T-helper 1 cell treated with Interleukin-12 subunit alpha and Interleukin-12 subunit beta and Interleukin-4 antibody, amounts not matched to agents 30 μg/mL and 1 μg/mL, for 36 hours (primary cell): Measurements from ENCODE around the gene LAMA4.

ENCODE experiments used
- H3K27ac Mint-ChIP-seq: one replicate; pipeline ENCODE4 v1.8.0; 2021; ENCODE audit warnings: mild to moderate bottlenecking, mixed read lengths
- H3K27me3 Mint-ChIP-seq: one replicate; pipeline ENCODE4 v1.8.0; 2021; ENCODE audit warnings: low read depth, mixed read lengths
- H3K36me3 Mint-ChIP-seq: one replicate; pipeline ENCODE4 v1.8.0; 2021; ENCODE audit warnings: low read depth, mixed read lengths
- H3K4me1 Mint-ChIP-seq: one replicate; pipeline ENCODE4 v1.8.0; 2021; ENCODE audit warnings: low read depth, mixed read lengths
- H3K4me3 Mint-ChIP-seq: one replicate; pipeline ENCODE4 v1.8.0; 2021; ENCODE audit warnings: mild to moderate bottlenecking, moderate library complexity, mixed read lengths
- H3K9me3 Mint-ChIP-seq: one replicate; pipeline ENCODE4 v1.8.0; 2021; ENCODE audit warnings: mixed read lengths

LAMA4 gene

DNA sequence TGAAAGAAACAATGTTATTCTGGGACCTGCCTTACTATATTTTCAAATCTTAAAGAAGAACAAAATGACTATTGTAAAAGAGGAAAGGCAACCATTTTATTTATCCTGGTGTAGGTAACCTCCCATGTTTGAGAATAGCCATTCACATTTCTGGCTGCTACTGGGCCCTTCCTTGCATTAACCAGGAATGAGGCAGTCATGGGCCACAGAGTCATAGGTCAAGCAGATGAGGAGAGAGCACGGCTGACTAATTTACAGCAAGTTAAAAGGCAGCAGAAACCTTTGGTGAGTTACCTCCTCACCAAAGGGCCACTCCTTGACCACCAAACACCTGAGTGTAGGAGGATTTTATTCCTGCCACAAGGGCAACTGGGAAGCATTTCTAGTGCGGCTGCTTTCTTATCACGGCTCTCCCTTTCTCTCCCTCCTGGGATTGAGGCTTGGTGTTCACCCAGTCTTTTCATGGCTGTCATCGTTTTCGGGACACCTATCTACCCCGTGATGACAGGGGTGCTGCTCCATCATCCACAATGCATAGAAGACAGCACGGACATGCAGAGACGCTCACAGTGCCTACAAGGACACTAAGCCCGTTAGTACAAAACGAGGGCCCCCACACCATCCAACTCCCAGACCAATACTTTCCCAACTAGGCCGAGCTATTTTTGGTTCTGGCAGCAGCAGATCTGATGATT lies 4.4 kb upstream of the LAMA4 start:
- peaks cover 7% of the 10 kb centered on the region for H3K4me1 Mint-ChIP-seq
- H3K27ac Mint-ChIP-seq = no peak overlapping the region
- no peaks in the 10 kb centered on the region for H3K36me3 Mint-ChIP-seq
- H3K27me3 Mint-ChIP-seq = peaks cover 34% of the 10 kb centered on the region
- no peak overlapping the region for H3K4me3 Mint-ChIP-seq
- no peaks in the 10 kb centered on the region for H3K9me3 Mint-ChIP-seq

DNA sequence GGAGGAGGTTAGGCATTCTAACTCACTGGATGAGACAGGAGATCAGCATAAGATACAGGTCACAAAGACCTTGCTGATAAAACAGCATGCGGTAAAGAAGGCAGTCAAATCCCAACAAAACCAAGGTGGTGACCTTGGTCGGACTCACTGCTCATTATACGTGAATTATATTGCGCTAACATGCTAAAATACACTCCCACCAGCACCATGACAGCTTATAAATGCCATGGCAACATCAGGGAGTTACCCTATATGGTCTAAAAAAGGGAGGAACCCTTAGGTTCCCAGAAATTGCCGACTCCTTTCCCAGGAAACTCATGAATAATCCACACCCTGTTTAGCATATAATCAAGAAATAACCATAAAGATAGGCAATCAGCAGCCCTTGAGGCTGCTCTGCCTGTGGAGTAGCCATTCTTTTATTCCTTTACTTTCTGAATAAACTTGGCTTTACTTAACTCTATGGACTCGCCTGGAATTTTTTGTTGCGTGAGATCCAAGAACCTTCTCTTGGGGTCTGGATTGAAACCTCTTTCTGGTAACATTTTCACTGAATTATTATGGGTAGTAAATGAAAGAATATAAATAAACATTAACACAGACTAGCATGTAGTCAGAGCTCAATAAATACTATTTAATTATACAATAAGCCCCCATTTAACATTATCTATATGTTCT lies 3.0 kb upstream of the LAMA4 start:
- peaks cover 12% of the 10 kb centered on the region for H3K4me1 Mint-ChIP-seq
- no peaks in the 10 kb centered on the region for H3K36me3 Mint-ChIP-seq
- peaks cover 43% of the 10 kb centered on the region for H3K27me3 Mint-ChIP-seq
- H3K4me3 Mint-ChIP-seq = no peak overlapping the region
- H3K27ac Mint-ChIP-seq = no peak overlapping the region
- H3K9me3 Mint-ChIP-seq = no peaks in the 10 kb centered on the region

DNA sequence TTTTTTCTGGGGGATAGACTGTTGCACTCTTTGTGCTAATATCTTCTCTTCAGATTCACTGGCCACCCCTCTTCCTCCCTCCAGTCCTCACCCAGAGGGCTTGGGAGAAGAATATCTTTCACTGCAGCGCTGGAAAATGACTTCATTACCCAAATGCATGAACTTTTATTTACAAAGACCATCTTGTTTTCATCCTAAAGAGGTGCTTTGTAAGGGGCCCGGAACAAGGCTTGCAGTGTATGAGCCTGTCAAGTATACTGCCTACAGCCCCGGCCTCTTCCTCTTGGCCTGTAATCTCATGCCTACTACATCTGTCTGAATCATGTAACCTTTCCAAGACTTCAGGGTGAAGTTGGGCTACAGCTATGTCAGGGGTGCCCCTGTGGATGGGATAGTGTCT lies 554 bp upstream of the LAMA4 start:
- H3K4me3 Mint-ChIP-seq = peak overlapping the region; percentile 77
- H3K9me3 Mint-ChIP-seq = no peaks in the 10 kb centered on the region
- peaks cover 12% of the 10 kb centered on the region for H3K4me1 Mint-ChIP-seq
- no peak overlapping the region for H3K27ac Mint-ChIP-seq
- no peaks in the 10 kb centered on the region for H3K36me3 Mint-ChIP-seq
- peaks cover 62% of the 10 kb centered on the region for H3K27me3 Mint-ChIP-seq

DNA sequence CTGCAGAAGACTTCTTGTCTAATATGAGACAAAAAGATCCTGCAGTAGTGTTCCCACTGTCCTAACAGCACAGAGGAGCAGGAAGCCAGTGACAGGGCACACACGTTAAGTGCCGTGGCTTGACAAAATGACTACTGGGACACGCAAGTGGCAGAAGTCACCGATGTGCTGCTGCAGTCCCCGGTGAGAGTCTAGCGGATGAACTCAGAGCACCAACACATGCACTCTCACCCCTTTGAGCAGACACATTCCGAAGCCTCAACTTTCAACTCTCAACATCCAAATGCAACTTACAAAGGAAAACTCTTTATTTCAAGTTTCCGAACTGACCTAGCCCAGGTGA lies 898 bp downstream of the LAMA4 start:
- H3K36me3 Mint-ChIP-seq = no peaks in the 10 kb centered on the region
- H3K27me3 Mint-ChIP-seq = peaks cover 60% of the 10 kb centered on the region
- no peak overlapping the region for H3K27ac Mint-ChIP-seq
- H3K9me3 Mint-ChIP-seq = no peaks in the 10 kb centered on the region
- peak overlapping the region; percentile 77 for H3K4me3 Mint-ChIP-seq
- H3K4me1 Mint-ChIP-seq = peaks cover 12% of the 10 kb centered on the region

DNA sequence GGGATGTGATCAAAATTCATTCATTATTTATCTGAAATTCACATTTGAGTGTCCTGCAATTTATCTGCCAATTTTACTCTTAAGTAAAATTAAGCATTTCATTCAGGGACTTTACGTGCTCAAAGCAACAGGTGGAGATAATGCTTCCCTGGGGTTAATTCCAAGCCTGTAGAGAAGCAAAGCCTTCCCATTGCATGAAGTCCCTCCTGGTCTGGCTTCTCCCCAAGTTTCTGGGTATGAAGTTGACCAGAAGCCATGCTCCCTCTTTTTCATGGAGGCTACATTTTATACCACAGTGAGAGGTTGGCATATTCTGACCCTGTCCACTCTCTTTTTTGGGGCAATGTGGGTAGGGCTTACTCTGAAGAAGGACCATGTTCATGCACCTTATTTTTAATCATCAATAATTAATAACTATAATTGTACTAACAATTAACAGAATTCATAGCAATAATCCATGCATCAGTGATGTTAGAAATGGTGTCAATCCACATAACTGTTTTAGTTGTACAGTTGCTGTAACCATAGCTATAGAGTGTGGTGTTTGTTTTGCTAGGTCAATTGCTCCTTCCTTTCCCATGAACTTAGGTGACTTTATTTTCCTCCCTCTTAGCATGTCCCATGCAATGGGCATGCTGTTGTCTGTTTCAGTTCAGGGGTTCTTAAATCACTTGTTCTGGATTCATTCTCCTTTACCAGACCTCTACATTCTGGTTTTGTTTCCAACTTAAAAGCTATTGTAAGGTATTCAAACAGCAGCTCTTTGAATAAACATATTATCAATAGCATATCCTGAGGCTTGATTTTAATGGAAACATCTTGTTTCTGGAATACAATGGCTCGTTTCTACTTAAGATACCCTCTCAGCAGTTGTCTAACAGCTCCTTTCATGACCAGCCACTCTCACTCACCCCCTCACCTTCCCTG lies 1.5 kb downstream of the LAMA4 start:
- no peak overlapping the region for H3K27ac Mint-ChIP-seq
- no peaks in the 10 kb centered on the region for H3K9me3 Mint-ChIP-seq
- H3K4me3 Mint-ChIP-seq = no peak overlapping the region
- peaks cover 12% of the 10 kb centered on the region for H3K4me1 Mint-ChIP-seq
- H3K36me3 Mint-ChIP-seq = no peaks in the 10 kb centered on the region
- H3K27me3 Mint-ChIP-seq = peaks cover 61% of the 10 kb centered on the region

DNA sequence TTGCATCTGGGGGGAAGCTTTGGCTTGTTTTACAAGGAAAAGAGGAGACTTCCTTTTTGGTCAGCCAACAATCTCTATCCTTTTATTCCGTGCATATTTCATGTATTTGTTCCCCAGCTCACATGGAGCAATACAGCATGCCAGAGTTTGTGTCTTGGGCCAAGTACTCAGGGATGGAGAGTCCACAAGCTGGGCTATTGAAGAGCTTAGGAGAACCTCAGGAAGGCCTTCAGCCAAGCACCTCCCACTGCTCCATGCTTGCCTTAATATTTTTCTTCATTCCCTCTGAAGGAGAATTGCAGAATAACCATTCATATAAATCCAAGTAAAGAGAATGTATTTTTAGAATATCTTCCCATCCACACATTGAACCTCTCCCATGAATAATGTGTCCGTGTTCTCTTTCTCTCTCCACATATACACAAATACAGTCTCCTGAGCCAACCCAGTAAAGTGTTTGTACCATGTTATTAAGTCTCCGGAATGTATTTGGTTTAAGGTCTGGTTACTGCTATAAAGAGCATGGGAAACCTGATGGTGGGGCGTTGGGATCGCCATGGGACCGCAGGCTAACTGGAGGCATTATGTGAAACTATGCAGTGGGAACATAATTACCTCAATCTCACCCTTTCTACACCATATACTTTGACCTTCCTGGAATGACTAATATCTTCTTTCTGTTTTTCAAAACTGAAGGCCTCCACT lies 3.0 kb downstream of the LAMA4 start:
- H3K27ac Mint-ChIP-seq = no peak overlapping the region
- peaks cover 68% of the 10 kb centered on the region for H3K27me3 Mint-ChIP-seq
- no peaks in the 10 kb centered on the region for H3K9me3 Mint-ChIP-seq
- no peaks in the 10 kb centered on the region for H3K36me3 Mint-ChIP-seq
- peaks cover 12% of the 10 kb centered on the region for H3K4me1 Mint-ChIP-seq
- H3K4me3 Mint-ChIP-seq = no peak overlapping the region

DNA sequence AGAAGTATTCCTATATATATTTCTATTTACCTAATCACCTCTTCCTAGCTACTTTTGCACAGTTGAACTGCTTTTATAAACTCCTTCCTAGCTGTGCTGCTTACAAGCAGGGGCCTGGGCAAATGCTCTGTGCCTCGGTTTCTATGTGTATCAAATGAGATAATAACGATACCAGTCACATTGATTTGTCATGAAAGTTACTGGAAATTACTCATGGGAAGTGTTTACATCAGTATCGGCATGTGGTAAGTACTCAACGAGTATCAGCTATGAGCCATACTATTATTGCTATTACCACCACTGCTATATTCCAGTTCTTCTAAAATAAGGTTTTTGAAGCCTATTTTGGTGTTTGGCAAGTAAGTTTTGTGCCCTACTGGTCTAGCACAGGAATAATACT lies 4.9 kb downstream of the LAMA4 start:
- Mint-ChIP-seq H3K4me3 (no peak overlapping the region), H3K27me3 (peaks cover 63% of the 10 kb centered on the region), H3K27ac (no peak overlapping the region), H3K4me1 (peaks cover 11% of the 10 kb centered on the region), H3K9me3 (no peaks in the 10 kb centered on the region), H3K36me3 (no peaks in the 10 kb centered on the region)

DNA sequence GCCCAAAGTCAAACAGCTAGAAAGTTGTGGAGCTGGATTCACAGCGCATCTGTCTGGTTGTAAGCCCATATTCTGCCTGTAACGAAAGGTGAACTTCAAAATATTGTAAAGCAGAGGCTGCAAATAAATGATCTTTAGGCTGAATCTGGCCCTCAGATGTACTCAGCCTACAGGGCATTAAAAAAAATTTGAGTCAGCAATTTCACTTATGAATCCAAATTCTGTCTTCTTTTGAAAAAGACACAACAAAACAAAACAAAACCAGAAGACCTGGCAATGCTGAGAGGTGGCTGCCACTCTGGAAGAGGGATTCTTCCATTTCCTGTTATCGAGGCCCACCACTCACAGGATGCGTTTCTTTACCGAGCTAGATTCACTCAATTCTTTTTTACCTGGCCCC lies 7.1 kb downstream of the LAMA4 start:
- no peak overlapping the region for H3K27ac Mint-ChIP-seq
- H3K27me3 Mint-ChIP-seq = peaks cover 55% of the 10 kb centered on the region
- H3K4me1 Mint-ChIP-seq = peaks cover 6% of the 10 kb centered on the region
- no peaks in the 10 kb centered on the region for H3K36me3 Mint-ChIP-seq
- H3K4me3 Mint-ChIP-seq = no peak overlapping the region
- no peaks in the 10 kb centered on the region for H3K9me3 Mint-ChIP-seq

DNA sequence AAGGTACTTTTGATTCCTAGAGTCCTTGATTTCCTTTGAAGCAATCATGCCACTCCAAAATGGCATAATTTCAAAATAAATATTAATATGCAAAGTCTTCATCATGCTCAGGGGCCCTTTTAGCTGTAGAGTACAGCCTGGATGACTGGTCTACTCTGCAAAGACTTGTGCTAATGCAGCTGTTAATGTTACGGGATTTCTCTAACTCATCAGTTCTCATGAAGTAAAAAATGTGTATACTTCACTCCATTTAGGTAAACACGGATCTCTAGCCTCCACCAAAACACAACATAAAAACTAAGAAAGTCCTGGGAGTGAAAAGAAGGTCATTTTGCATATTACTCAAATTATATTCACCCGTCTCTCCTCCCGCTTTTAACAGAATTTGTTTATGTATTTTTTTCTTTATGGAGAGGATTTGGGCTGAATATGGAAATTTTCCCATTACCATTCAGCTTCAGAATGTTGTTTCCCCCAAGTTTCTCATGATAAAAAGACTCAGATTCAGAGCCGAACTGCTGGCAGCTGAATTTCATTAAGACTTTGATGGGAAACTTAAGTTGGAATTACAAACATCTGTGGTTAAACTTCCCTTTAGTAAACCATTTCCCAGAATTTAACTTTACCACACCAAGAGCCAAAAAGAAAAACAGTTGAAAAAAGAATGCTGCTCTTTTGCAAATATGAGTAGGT lies 8.7 kb downstream of the LAMA4 start:
- Mint-ChIP-seq H3K4me3 (no peak overlapping the region), H3K27me3 (peaks cover 46% of the 10 kb centered on the region), H3K4me1 (peaks cover 12% of the 10 kb centered on the region), H3K9me3 (no peaks in the 10 kb centered on the region), H3K36me3 (no peaks in the 10 kb centered on the region), H3K27ac (no peak overlapping the region)

DNA sequence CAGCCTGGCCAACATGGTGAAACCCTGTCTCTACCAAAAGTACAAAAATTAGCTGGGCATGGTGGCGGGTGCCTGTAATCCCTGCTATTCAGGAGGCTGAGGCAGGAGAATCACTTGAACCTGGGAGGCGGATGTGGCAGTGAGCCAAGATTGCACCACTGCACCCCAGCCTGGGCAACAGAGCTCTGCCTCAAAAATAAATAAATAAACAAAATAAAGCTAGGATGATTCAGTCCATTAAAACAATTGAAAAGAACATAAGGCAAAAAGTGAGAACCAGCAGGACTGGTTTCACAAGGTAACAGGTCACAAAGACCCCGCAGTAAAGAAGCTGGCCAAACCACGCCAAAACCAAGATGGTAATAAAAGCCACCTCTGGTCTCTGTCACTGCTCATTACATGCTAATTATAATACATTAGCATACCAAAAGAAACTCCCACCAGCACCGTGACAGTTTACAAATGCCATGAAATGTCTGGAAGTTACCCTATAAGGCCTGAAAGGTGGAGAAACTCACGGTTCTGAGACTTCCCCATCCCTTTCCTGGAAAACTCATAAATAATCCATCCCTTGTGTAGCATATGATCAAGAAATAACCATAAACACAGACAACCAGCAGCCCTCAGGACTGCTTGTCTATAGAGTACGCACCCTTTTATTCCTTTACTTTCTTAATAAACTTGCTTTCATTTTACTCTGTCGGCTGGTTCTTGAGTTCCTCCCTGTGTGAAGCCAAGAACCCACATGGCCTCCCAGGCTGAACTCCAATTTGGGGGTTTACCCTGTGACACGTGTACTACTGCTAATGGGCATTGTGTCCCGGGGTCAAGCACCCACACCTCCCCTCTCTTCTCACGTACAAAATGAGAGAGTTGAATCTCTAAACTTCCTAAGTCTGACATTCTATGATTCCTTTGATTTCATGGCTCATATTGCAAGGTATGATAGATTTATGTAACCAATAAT lies 10.2 kb downstream of the LAMA4 start:
- Mint-ChIP-seq H3K27me3 (peaks cover 32% of the 10 kb centered on the region), H3K27ac (no peak overlapping the region), H3K9me3 (no peaks in the 10 kb centered on the region), H3K4me3 (no peak overlapping the region), H3K36me3 (no peaks in the 10 kb centered on the region), H3K4me1 (peaks cover 12% of the 10 kb centered on the region)

DNA sequence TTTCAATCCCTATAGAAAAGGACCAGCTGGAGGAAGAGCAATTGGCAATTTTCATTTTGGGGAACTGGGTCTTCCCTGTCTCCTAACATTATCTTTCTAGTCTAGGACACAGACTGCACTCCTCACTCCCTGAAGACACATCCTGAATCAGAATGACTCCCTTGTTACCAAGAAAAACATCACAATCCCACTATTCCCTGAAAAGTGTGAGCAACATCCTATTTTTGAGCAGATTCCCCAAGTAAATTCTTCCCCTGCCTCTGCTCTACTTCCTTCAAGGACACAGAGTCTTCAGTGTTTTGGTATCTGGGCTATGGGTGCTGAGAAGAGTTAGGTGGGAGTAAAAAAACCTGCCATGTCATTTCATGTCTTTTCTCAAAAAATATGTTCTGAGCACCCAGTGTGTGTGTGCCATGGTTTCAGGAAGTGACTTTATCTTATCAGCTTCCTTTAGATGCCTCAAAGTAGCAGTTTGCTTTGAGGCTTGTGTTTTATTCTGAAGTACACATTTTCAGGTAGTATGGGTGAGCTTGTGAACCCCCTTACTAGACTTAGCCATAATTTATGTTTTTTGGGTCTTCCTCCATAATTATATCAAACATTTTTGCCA lies 12.4 kb downstream of the LAMA4 start:
- peaks cover 12% of the 10 kb centered on the region for H3K4me1 Mint-ChIP-seq
- peaks cover 36% of the 10 kb centered on the region for H3K27me3 Mint-ChIP-seq
- no peak overlapping the region for H3K27ac Mint-ChIP-seq
- H3K4me3 Mint-ChIP-seq = no peak overlapping the region
- H3K36me3 Mint-ChIP-seq = no peaks in the 10 kb centered on the region
- H3K9me3 Mint-ChIP-seq = no peaks in the 10 kb centered on the region

DNA sequence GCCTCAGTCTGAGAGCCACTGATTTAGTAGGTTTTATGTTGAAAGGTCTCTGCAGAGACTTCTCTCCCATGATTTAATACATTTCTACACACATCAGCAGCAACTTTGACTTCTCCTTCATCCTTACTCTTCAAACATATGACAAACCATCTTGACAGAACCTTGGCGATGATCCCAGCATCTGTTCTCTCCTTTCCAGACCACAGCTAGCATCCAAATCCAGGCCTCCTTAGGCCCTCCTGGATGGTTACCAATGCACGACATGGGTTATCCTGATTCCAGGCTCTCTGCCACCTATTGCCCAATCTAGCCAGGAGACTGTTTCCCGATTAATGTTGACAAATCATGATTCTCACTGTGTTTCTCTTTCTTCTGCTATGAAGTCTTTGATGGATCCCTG lies 16.8 kb downstream of the LAMA4 start:
- H3K27me3 Mint-ChIP-seq = peaks cover 42% of the 10 kb centered on the region
- no peaks in the 10 kb centered on the region for H3K9me3 Mint-ChIP-seq
- H3K27ac Mint-ChIP-seq = no peak overlapping the region
- no peaks in the 10 kb centered on the region for H3K36me3 Mint-ChIP-seq
- peaks cover 21% of the 10 kb centered on the region for H3K4me1 Mint-ChIP-seq
- no peak overlapping the region for H3K4me3 Mint-ChIP-seq

DNA sequence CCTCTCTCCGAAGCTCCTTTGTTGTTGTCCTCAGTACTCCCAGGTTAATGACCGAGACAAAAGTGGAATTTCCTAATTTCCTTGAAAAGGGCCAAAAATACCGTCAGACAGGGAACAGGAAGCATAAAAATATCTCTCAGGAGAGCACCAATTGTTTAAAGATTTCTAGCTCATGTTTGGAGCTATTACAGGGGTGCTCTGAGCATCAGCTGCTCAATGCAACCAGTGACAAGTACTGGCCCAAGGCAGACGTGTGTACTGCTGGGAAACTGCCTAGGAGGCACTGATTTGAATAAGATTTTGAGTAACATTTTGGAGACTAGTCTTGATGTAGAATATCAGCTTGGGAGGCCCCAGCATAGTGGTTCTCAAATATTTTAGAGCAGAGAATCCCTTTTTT lies 17.3 kb downstream of the LAMA4 start:
- H3K27me3 Mint-ChIP-seq = peaks cover 39% of the 10 kb centered on the region
- H3K27ac Mint-ChIP-seq = no peak overlapping the region
- no peaks in the 10 kb centered on the region for H3K9me3 Mint-ChIP-seq
- peaks cover 15% of the 10 kb centered on the region for H3K4me1 Mint-ChIP-seq
- no peaks in the 10 kb centered on the region for H3K36me3 Mint-ChIP-seq
- no peak overlapping the region for H3K4me3 Mint-ChIP-seq
